Naive thymus-derived CD4-positive, alpha-beta T cell (primary cell): Measurements from ENCODE around the gene DNAL4. TPM values are rescaled to one million over a fixed set of nuclear protein-coding genes. Genes with fewer than 3 reads are reported as not detected.

Experiments
- ATAC-seq: fragments of 150-1000 bp; cut with Tn5 transposase; 2 replicates; pipeline ENCODE4 v1.10.0; 2021; ENCODE audit warnings: mild to moderate bottlenecking, moderate library complexity
- CTCF ChIA-PET: fragments of 350-600 bp; sonication (Branson Sonifier 250); formaldehyde crosslinking; loops from one replicate; lab custom pipeline; 2021; ENCODE audit warnings: antibody characterized with exemption; lab: Charles Lee
- POLR2A ChIA-PET: fragments of 350-600 bp; sonication (Branson Sonifier 250); formaldehyde crosslinking; loops from one replicate; lab custom pipeline; 2021; ENCODE audit warnings: antibody characterized with exemption, inconsistent platforms; lab: Charles Lee
- DNase-seq, 9 donors: peaks; one replicate each; pipeline versions ENCODE4 v3.0.0 to v3.0.0-alpha.2; 2020 to 2022; ENCODE audit warnings: mixed read lengths in 1 of 9
- H3K27ac ChIP-seq: one replicate; pipeline ENCODE4 v1.7.0; 2013; ENCODE audit warnings: mild to moderate bottlenecking, low read depth, low read length, moderate library complexity
- H3K27me3 ChIP-seq, 2 donors: one replicate each; pipeline ENCODE4 v1.7.0; 2013; ENCODE audit warnings: low read length in 2 of 2, mild to moderate bottlenecking in 2 of 2, moderate library complexity in 2 of 2; ENCODE audit not compliant: control insufficient read depth in 2 of 2, insufficient read depth in 2 of 2
- H3K36me3 ChIP-seq, 3 experiments: 1 replicate in 2 of 3; 2 replicates in 1 of 3; pipeline ENCODE4 v1.7.0; 2013; ENCODE audit warnings: low read length in 3 of 3, mild to moderate bottlenecking in 3 of 3, moderate library complexity in 1 of 3; ENCODE audit not compliant: insufficient read depth in 3 of 3, control insufficient read depth in 2 of 3
- H3K4me1 ChIP-seq, 2 donors: one replicate each; pipeline ENCODE4 v1.7.0; 2013; ENCODE audit warnings: low read length in 2 of 2, mild to moderate bottlenecking in 2 of 2, moderate library complexity in 1 of 2; ENCODE audit not compliant: control insufficient read depth in 2 of 2, insufficient read depth in 2 of 2
- H3K4me3 ChIP-seq: 2 replicates; pipeline ENCODE4 v1.7.0; 2013; ENCODE audit warnings: mild to moderate bottlenecking, low read length
- H3K9me3 ChIP-seq, 3 experiments: 1 replicate in 2 of 3; 2 replicates in 1 of 3; pipeline ENCODE4 v1.7.0; 2013; ENCODE audit warnings: low read length in 3 of 3; ENCODE audit not compliant: control insufficient read depth in 2 of 3
- H3K27ac Mint-ChIP-seq, 9 donors: one replicate each; pipeline ENCODE4 v1.8.0; 2020 to 2022; ENCODE audit warnings: mixed read lengths in 9 of 9, mild to moderate bottlenecking in 8 of 9, moderate library complexity in 5 of 9, inconsistent platforms in 2 of 9
- H3K27me3 Mint-ChIP-seq, 5 donors: one replicate each; pipeline ENCODE4 v1.8.0; 2021 to 2022; ENCODE audit warnings: mixed read lengths in 5 of 5, mild to moderate bottlenecking in 1 of 5
- H3K36me3 Mint-ChIP-seq, 5 donors: one replicate each; pipeline ENCODE4 v1.8.0; 2020 to 2022; ENCODE audit warnings: mixed read lengths in 5 of 5, mild to moderate bottlenecking in 3 of 5, inconsistent platforms in 1 of 5
- H3K4me1 Mint-ChIP-seq, 7 donors: one replicate each; pipeline ENCODE4 v1.8.0; 2020 to 2022; ENCODE audit warnings: mixed read lengths in 7 of 7, mild to moderate bottlenecking in 3 of 7, inconsistent platforms in 1 of 7
- H3K4me3 Mint-ChIP-seq, 10 donors: one replicate each; pipeline ENCODE4 v1.8.0; 2020 to 2022; ENCODE audit warnings: mild to moderate bottlenecking in 10 of 10, mixed read lengths in 10 of 10, moderate library complexity in 6 of 10, inconsistent platforms in 2 of 10
- H3K9me3 Mint-ChIP-seq, 11 donors: one replicate each; pipeline ENCODE4 v1.8.0; 2020 to 2022; ENCODE audit warnings: mixed read lengths in 11 of 11, mild to moderate bottlenecking in 4 of 11, inconsistent platforms in 1 of 11, moderate library complexity in 1 of 11
- intact Hi-C, 2 donors: fragments of 100-400 bp; cut with micrococcal nuclease; formaldehyde crosslinking; loops; one replicate each; pipeline ENCODE4 v1.15.1; 2023
- polyA plus RNA-seq, 2 donors: library from polyadenylated mRNA; unstranded; fragments of 300-500 nt; fragmentation: Illumina TruSeq; gene quantifications; one replicate each; pipeline ENCODE4 v1.2.3, GENCODE V29; 2021
- total RNA-seq, 6 experiments: library from RNA in 5 of 6; stranded (reverse) in 5 of 6; gene quantifications; 1 replicate in 5 of 6; 2 replicates in 1 of 6; pipeline ENCODE4 v1.2.3 and lab custom pipeline; 2021 to 2026

The DNAL4 gene
- total and polyA plus RNA-seq, 7 experiments from 2014 or later: 5.0 to 15.0 (median 9.8) TPM

- no peak for DNase-seq
- Histone ChIP-seq H3K4me3 (no peak overlapping the region), H3K36me3 (peaks cover 66 to 98% (median 92%) of the 10 kb centered on the region in 3 experiments), H3K27me3 (no peaks in the 10 kb centered on the region), H3K9me3 (no peaks in the 10 kb centered on the region), H3K4me1 (peaks cover 33 to 38% of the 10 kb centered on the region in 2 donors), H3K27ac (peak overlapping the region; percentile 9)
- no peak for ATAC-seq
- H3K4me1 Mint-ChIP-seq: peaks cover 13 to 64% (median 35%) of the 10 kb centered on the region in 7 donors
- H3K27me3 Mint-ChIP-seq: no peaks in the 10 kb centered on the region
- POLR2A ChIA-PET: interaction anchor here (0.7 to 33.7 kb wide), 6 partner anchors 6 to 97 kb away, joined by 3 to 1007 read pairs (median 4); partner anchors contain the start of gene SUN2
- intact Hi-C loops: loop anchor here in 1 of 2 donors (2.0 kb wide), 1 partner anchor 13 kb away; no protein-coding TSS in a partner anchor
- CTCF ChIA-PET: interaction anchor here (1.2 to 1.5 kb wide), 3 partner anchors 13 to 21 kb away, joined by 3 to 6 read pairs (median 3); no protein-coding TSS in a partner anchor
- H3K36me3 Mint-ChIP-seq: peaks cover 4 to 43% (median 26%) of the 10 kb centered on the region in 5 donors
- H3K27ac Mint-ChIP-seq: peak overlapping the region in 6 of 9 donors; percentile 38 to 81 (median 56)
- H3K4me3 Mint-ChIP-seq: no peak overlapping the region
- H3K9me3 Mint-ChIP-seq: peaks cover 0 to 1% (median 0%) of the 10 kb centered on the region in 11 donors
These were observed 48.1 kb downstream of the DNAL4 start for GRCh38 chr22:38745676-38746460.

- intact Hi-C loops: loop anchor here in 1 of 2 donors (2.0 kb wide), 1 partner anchor 14 kb away; no protein-coding TSS in a partner anchor
- Histone ChIP-seq H3K36me3 (peaks cover 69 to 98% (median 92%) of the 10 kb centered on the region in 3 experiments), H3K27me3 (no peaks in the 10 kb centered on the region), H3K27ac (peak overlapping the region; percentile 46), H3K9me3 (no peaks in the 10 kb centered on the region), H3K4me1 (peaks cover 29 to 37% of the 10 kb centered on the region in 2 donors), H3K4me3 (no peak overlapping the region)
- ATAC-seq (no peak), DNase-seq (no peak)
- H3K4me1 Mint-ChIP-seq: peaks cover 13 to 59% (median 32%) of the 10 kb centered on the region in 7 donors
- ChIA-PET CTCF (interaction anchor here (0.6 to 1.5 kb wide), 3 partner anchors 12 to 270 kb away, joined by 3 to 4 read pairs (median 3); no protein-coding TSS in a partner anchor), POLR2A (interaction anchor here (1.0 to 33.7 kb wide), 4 partner anchors 5 to 37 kb away, joined by 3 to 1007 read pairs (median 505); partner anchors contain the start of gene SUN2)
- H3K4me3 Mint-ChIP-seq: no peak overlapping the region
- H3K9me3 Mint-ChIP-seq: peaks cover 0 to 1% (median 0%) of the 10 kb centered on the region in 11 donors
- H3K27ac Mint-ChIP-seq: peak overlapping the region in 8 of 9 donors; percentile 21 to 81 (median 58)
- no peaks in the 10 kb centered on the region for H3K27me3 Mint-ChIP-seq
- peaks cover under 1 to 43% (median 22%) of the 10 kb centered on the region in 5 donors for H3K36me3 Mint-ChIP-seq
These were observed 49.0 kb downstream of the DNAL4 start for GRCh38 chr22:38744981-38745380.

GRCh38 chr22:38742176-38742942 is 51.6 kb downstream of the DNAL4 start:
- ChIA-PET CTCF (interaction anchor here (0.6 to 3.0 kb wide), 5 partner anchors 9 to 261 kb away, joined by 3 to 21 read pairs (median 5); no protein-coding TSS in a partner anchor), POLR2A (interaction anchor here (0.9 to 33.7 kb wide), 6 partner anchors 3 to 101 kb away, joined by 3 to 1007 read pairs (median 4); partner anchors contain the start of genes GTPBP1, NPTXR and SUN2)
- Mint-ChIP-seq H3K36me3 (peaks cover 0 to 50% (median 23%) of the 10 kb centered on the region in 5 donors), H3K27ac (peak overlapping the region in 6 of 9 donors; percentile 59 to 83 (median 74)), H3K4me1 (peaks cover 14 to 55% (median 30%) of the 10 kb centered on the region in 7 donors), H3K4me3 (no peak overlapping the region), H3K27me3 (no peaks in the 10 kb centered on the region), H3K9me3 (no peaks in the 10 kb centered on the region)
- H3K9me3 ChIP-seq: no peaks in the 10 kb centered on the region
- H3K4me1 ChIP-seq: peaks cover 32 to 44% of the 10 kb centered on the region in 2 donors
- H3K27ac ChIP-seq: peak overlapping the region; percentile 51
- ATAC-seq (no peak), DNase-seq (no peak)
- intact Hi-C loops: no loop called here
- H3K27me3 ChIP-seq: no peaks in the 10 kb centered on the region
- H3K36me3 ChIP-seq: peaks cover 79 to 98% (median 93%) of the 10 kb centered on the region in 3 experiments
- H3K4me3 ChIP-seq: no peak overlapping the region

GRCh38 chr22:38741576-38741975 is 52.4 kb downstream of the DNAL4 start:
- Histone ChIP-seq H3K36me3 (peaks cover 80 to 100% (median 97%) of the 10 kb centered on the region in 3 experiments), H3K27me3 (no peaks in the 10 kb centered on the region), H3K4me1 (peaks cover 32 to 44% of the 10 kb centered on the region in 2 donors), H3K9me3 (no peaks in the 10 kb centered on the region), H3K4me3 (no peak overlapping the region), H3K27ac (peak overlapping the region; percentile 47)
- peaks cover 0 to 57% (median 30%) of the 10 kb centered on the region in 5 donors for H3K36me3 Mint-ChIP-seq
- ChIA-PET CTCF (interaction anchor here (1.0 to 3.0 kb wide), 3 partner anchors 8 to 17 kb away, joined by 3 to 21 read pairs (median 8); no protein-coding TSS in a partner anchor), POLR2A (interaction anchor here (1.7 to 33.7 kb wide), 3 partner anchors 2 to 36 kb away, joined by 6 to 1007 read pairs (median 1007); partner anchors contain the start of genes GTPBP1 and SUN2)
- no peaks in the 10 kb centered on the region for H3K9me3 Mint-ChIP-seq
- ATAC-seq (no peak), DNase-seq (no peak)
- peak overlapping the region in 8 of 9 donors; percentile 32 to 94 (median 76) for H3K27ac Mint-ChIP-seq
- peaks cover 20 to 61% (median 34%) of the 10 kb centered on the region in 7 donors for H3K4me1 Mint-ChIP-seq
- peak overlapping the region in 1 of 10 donors; percentile 39 for H3K4me3 Mint-ChIP-seq
- intact Hi-C loops: no loop called here
- no peaks in the 10 kb centered on the region for H3K27me3 Mint-ChIP-seq

- no peaks in the 10 kb centered on the region for H3K9me3 ChIP-seq
- Mint-ChIP-seq H3K36me3 (peaks cover 0 to 59% (median 30%) of the 10 kb centered on the region in 5 donors), H3K9me3 (no peaks in the 10 kb centered on the region), H3K27me3 (no peaks in the 10 kb centered on the region), H3K4me1 (peaks cover 20 to 65% (median 34%) of the 10 kb centered on the region in 7 donors), H3K27ac (peak overlapping the region; percentile 32 to 94 (median 72)), H3K4me3 (peak overlapping the region in 2 of 10 donors; percentile 38 to 39)
- peaks cover 32 to 44% of the 10 kb centered on the region in 2 donors for H3K4me1 ChIP-seq
- ChIA-PET CTCF (interaction anchor here (1.0 to 3.0 kb wide), 3 partner anchors 8 to 17 kb away, joined by 3 to 21 read pairs (median 8); no protein-coding TSS in a partner anchor), POLR2A (interaction anchor here (31.4 to 33.7 kb wide), 2 partner anchors 2 to 15 kb away, joined by 1007 read pairs; partner anchors contain the start of gene SUN2)
- H3K27ac ChIP-seq: peak overlapping the region; percentile 47
- intact Hi-C loops: no loop called here
- ATAC-seq (no peak), DNase-seq (no peak)
- no peak overlapping the region for H3K4me3 ChIP-seq
- H3K27me3 ChIP-seq: no peaks in the 10 kb centered on the region
- H3K36me3 ChIP-seq: peaks cover 81 to 100% (median 93%) of the 10 kb centered on the region in 3 experiments
These were observed 52.8 kb downstream of the DNAL4 start for GRCh38 chr22:38741166-38741565.
